ENCODE measurements around the gene BANP. TPM values are rescaled to one million over a fixed set of nuclear protein-coding genes. Genes with fewer than 3 reads are reported as not detected.

BANP gene
- total RNA-seq, 1 experiment from 2014 or later, result 34.5 TPM

DNA sequence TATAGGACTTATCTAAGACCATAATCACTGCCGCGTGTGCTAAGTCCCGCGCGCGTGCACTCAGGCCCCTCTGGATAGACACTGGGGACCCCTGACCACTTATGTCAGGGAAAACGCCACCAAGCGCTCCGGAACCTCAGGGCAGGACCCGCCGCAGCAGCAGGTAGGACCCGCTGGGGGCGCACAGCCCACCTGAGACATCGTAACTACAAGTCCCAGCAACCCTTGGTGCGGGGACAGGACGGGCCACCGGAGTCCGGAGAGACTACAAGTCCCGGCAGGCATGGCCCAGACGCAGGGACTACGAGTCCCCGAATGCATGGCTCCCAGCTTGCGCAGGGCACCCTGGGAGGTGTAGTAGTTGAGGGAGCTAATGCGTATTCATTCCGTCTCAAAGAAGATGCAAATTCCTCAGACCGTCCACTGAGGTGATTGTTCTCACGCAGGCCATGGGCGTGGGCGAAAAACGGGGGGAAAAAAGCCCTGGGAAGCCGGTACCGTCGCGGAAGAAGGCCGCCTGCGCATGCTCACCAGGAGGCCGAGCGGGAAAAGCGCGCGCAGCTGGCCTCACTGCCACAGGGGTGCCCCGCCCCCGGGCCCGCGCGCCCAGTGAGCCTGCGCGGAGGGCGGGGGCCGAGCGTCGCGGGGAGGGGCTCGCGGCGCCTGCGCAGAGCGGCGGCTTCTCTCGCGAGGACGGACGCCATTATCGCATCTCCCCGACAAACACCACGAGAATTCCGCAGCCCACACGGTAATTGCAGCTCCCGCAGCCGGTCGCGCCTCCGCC, at the start of gene BANP (continued):
- no peak for TF ChIP-seq STAT6 (CRISPR knock-in tag; conservative IDR thresholded peaks at IDR 0.05; ENCODE audit: low read depth)
- TF ChIP-seq NFYB (CRISPR knock-in tag; conservative IDR thresholded peaks at IDR 0.05; ENCODE audit: low read depth), result no peak
- TF ChIP-seq ZSCAN18 (CRISPR knock-in tag; IDR thresholded peaks at IDR 0.05), result peak; percentile 88; the same call in 1 of the 2 replicates
- TF ChIP-seq ZNF396 (CRISPR knock-in tag; IDR thresholded peaks at IDR 0.05; ENCODE audit: borderline replicate concordance), result no peak
- TF ChIP-seq, protein P1, sequence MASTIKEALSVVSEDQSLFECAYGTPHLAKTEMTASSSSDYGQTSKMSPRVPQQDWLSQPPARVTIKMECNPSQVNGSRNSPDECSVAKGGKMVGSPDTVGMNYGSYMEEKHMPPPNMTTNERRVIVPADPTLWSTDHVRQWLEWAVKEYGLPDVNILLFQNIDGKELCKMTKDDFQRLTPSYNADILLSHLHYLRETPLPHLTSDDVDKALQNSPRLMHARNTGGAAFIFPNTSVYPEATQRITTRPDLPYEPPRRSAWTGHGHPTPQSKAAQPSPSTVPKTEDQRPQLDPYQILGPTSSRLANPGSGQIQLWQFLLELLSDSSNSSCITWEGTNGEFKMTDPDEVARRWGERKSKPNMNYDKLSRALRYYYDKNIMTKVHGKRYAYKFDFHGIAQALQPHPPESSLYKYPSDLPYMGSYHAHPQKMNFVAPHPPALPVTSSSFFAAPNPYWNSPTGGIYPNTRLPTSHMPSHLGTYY (CRISPR knock-in tag; IDR thresholded peaks at IDR 0.05), result no peak
- no peak for TF ChIP-seq ZNF423 (CRISPR knock-in tag; IDR thresholded peaks at IDR 0.05)
- TF ChIP-seq TP53 (CRISPR knock-in tag; IDR thresholded peaks at IDR 0.05), result no peak
- TF ChIP-seq ATF3 (CRISPR knock-in tag; conservative IDR thresholded peaks at IDR 0.05), result no peak
- TF ChIP-seq ZNF263 (CRISPR knock-in tag; IDR thresholded peaks at IDR 0.05; ENCODE audit: low read depth), result no peak
- TF ChIP-seq FOXJ3 (CRISPR knock-in tag; IDR thresholded peaks at IDR 0.05; ENCODE audit: borderline replicate concordance), result no peak
- TF ChIP-seq, protein P2, sequence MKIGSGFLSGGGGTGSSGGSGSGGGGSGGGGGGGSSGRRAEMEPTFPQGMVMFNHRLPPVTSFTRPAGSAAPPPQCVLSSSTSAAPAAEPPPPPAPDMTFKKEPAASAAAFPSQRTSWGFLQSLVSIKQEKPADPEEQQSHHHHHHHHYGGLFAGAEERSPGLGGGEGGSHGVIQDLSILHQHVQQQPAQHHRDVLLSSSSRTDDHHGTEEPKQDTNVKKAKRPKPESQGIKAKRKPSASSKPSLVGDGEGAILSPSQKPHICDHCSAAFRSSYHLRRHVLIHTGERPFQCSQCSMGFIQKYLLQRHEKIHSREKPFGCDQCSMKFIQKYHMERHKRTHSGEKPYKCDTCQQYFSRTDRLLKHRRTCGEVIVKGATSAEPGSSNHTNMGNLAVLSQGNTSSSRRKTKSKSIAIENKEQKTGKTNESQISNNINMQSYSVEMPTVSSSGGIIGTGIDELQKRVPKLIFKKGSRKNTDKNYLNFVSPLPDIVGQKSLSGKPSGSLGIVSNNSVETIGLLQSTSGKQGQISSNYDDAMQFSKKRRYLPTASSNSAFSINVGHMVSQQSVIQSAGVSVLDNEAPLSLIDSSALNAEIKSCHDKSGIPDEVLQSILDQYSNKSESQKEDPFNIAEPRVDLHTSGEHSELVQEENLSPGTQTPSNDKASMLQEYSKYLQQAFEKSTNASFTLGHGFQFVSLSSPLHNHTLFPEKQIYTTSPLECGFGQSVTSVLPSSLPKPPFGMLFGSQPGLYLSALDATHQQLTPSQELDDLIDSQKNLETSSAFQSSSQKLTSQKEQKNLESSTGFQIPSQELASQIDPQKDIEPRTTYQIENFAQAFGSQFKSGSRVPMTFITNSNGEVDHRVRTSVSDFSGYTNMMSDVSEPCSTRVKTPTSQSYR (CRISPR knock-in tag; IDR thresholded peaks at IDR 0.05), result no peak
- no peak for TF ChIP-seq ZNF219 (CRISPR knock-in tag; IDR thresholded peaks at IDR 0.05; ENCODE audit: borderline replicate concordance)
- TF ChIP-seq, protein P3, sequence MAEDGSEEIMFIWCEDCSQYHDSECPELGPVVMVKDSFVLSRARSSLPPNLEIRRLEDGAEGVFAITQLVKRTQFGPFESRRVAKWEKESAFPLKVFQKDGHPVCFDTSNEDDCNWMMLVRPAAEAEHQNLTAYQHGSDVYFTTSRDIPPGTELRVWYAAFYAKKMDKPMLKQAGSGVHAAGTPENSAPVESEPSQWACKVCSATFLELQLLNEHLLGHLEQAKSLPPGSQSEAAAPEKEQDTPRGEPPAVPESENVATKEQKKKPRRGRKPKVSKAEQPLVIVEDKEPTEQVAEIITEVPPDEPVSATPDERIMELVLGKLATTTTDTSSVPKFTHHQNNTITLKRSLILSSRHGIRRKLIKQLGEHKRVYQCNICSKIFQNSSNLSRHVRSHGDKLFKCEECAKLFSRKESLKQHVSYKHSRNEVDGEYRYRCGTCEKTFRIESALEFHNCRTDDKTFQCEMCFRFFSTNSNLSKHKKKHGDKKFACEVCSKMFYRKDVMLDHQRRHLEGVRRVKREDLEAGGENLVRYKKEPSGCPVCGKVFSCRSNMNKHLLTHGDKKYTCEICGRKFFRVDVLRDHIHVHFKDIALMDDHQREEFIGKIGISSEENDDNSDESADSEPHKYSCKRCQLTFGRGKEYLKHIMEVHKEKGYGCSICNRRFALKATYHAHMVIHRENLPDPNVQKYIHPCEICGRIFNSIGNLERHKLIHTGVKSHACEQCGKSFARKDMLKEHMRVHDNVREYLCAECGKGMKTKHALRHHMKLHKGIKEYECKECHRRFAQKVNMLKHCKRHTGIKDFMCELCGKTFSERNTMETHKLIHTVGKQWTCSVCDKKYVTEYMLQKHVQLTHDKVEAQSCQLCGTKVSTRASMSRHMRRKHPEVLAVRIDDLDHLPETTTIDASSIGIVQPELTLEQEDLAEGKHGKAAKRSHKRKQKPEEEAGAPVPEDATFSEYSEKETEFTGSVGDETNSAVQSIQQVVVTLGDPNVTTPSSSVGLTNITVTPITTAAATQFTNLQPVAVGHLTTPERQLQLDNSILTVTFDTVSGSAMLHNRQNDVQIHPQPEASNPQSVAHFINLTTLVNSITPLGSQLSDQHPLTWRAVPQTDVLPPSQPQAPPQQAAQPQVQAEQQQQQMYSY (CRISPR knock-in tag; IDR thresholded peaks at IDR 0.05), result no peak
- TF ChIP-seq, protein P4, sequence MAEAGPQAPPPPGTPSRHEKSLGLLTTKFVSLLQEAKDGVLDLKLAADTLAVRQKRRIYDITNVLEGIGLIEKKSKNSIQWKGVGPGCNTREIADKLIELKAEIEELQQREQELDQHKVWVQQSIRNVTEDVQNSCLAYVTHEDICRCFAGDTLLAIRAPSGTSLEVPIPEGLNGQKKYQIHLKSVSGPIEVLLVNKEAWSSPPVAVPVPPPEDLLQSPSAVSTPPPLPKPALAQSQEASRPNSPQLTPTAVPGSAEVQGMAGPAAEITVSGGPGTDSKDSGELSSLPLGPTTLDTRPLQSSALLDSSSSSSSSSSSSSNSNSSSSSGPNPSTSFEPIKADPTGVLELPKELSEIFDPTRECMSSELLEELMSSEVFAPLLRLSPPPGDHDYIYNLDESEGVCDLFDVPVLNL (CRISPR knock-in tag; IDR thresholded peaks at IDR 0.05; ENCODE audit: borderline replicate concordance, low read depth), result no peak
- no peak for TF ChIP-seq NR2C2 (CRISPR knock-in tag; IDR thresholded peaks at IDR 0.05)
- peak; percentile 73 for TF ChIP-seq MAX (CRISPR knock-in tag; IDR thresholded peaks at IDR 0.05)
- TF ChIP-seq MLX (CRISPR knock-in tag; IDR thresholded peaks at IDR 0.05), result no peak
- TF ChIP-seq NFE2L1 (CRISPR knock-in tag; IDR thresholded peaks at IDR 0.05), result no peak
- TF ChIP-seq ZNF671 (CRISPR knock-in tag; IDR thresholded peaks at IDR 0.05), result no peak
- peak; percentile 78 for TF ChIP-seq GABPB1 (CRISPR knock-in tag; IDR thresholded peaks at IDR 0.05)
- TF ChIP-seq SOX15 (CRISPR knock-in tag; IDR thresholded peaks at IDR 0.05), result no peak
- TF ChIP-seq ETV6 (CRISPR knock-in tag; IDR thresholded peaks at IDR 0.05), result peak; percentile 38; the same call in 1 of the 2 replicates

All from WTC11 (cell line).